Esophagus squamous epithelium (tissue), 5 donors: ENCODE measurements around the gene SLC24A3. TPM values are rescaled to one million over a fixed set of nuclear protein-coding genes. Genes with fewer than 3 reads are reported as not detected.

ENCODE experiments used
- DNase-seq: peaks from one replicate; lab custom pipeline; 2025; lab: John Stamatoyannopoulos, UW
- H3K27ac ChIP-seq, 4 donors: fragments of 200-600 bp; sonication (generic); one replicate each; pipeline ENCODE4 v1.5.1; 2016 to 2019; ENCODE audit warnings: mild to moderate bottlenecking in 1 of 4
- H3K27me3 ChIP-seq, 4 donors: fragments of 200-600 bp; sonication (generic); 1 replicate in 3 of 4; 2 replicates in 1 of 4; pipeline versions ENCODE4 v1.5.1 to v1.6.0; 2017 to 2021; ENCODE audit warnings: antibody characterized with exemption in 1 of 4
- H3K36me3 ChIP-seq, 3 donors: fragments of 200-600 bp; sonication (generic); one replicate each; pipeline ENCODE4 v1.5.1; 2016 to 2019
- H3K4me1 ChIP-seq, 3 donors: fragments of 200-600 bp; sonication (generic); one replicate each; pipeline ENCODE4 v1.5.1; 2017 to 2019
- H3K4me3 ChIP-seq, 4 donors: fragments of 200-600 bp; sonication (generic); 1 replicate in 3 of 4; 2 replicates in 1 of 4; pipeline ENCODE4 v1.5.1; 2016 to 2019; ENCODE audit warnings: mild to moderate bottlenecking in 2 of 4, moderate library complexity in 1 of 4
- H3K9me3 ChIP-seq, 3 donors: fragments of 200-600 bp; sonication (generic); one replicate each; pipeline ENCODE4 v1.5.1; 2016 to 2019
- CTCF ChIP-seq, 6 experiments: fragments of 450-650 bp in 4 of 6; fragments of 200-600 bp in 2 of 6; sonication (generic) in 2 of 6; IDR thresholded peaks; one replicate each; pipeline ENCODE4 v1.5.1; 2016 to 2019; ENCODE audit warnings: antibody characterized with exemption in 6 of 6, mild to moderate bottlenecking in 4 of 6, moderate library complexity in 4 of 6
- POLR2A ChIP-seq, 4 donors: fragments of 450-650 bp; IDR thresholded peaks; one replicate each; pipeline ENCODE4 v1.6.1; 2017; ENCODE audit warnings: antibody characterized with exemption in 4 of 4, mild to moderate bottlenecking in 4 of 4, moderate library complexity in 3 of 4
- WGBS, 2 donors: methylation state at CpG; one replicate each; pipeline ENCODE4 v1.1.5; 2018; 5-methylcytosine and 5-hydroxymethylcytosine counted together
- intact Hi-C: fragments of 100-400 bp; cut with DNase I; formaldehyde crosslinking; loops from one replicate; pipeline ENCODE4 v1.15.0; 2022
- total RNA-seq, 4 donors: library from RNA; depleted of rRNA; stranded (reverse); fragments of >200 nt; gene quantifications; one replicate each; pipeline ENCODE4 v1.1.0, GENCODE V29; 2016
- donor health status: DM: yes; HTN: yes; CAD: no.

The SLC24A3 gene
- total RNA-seq, 4 donors from 2014 or later = 3.0 to 8.2 (median 6.1) TPM

GRCh38 chr20:19416627-19417026, 204.2 kb downstream of the SLC24A3 start:
- no peak overlapping the region for H3K4me3 ChIP-seq
- 87 to 92% methylated on average over 2 of the region's 2 CpGs for WGBS, 2 donors
- no peak for DNase-seq

DNA sequence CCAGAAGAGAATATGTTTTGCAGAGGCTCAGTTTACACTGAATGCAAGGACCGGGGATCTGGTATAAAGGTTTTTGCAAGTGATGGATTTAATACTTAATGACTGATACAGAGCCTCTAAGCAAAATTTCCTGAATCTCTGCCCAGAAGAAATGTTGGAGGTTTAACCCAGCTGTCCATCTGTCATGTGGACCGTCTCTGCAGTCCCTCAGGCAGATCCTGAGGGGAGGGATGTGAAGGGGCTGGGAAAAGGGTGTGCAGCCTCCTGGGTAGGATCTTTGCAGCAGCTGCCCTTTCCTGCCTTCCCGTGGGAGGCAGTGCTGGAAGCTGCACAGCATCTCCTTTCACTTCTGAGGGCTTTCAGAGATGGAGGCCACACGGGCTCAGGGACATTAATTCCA, 207.0 kb downstream of the SLC24A3 start:
- WGBS, 2 donors = 46 to 47% methylated on average over 3 of the region's 4 CpGs
- no peaks in the 10 kb centered on the region for H3K36me3 ChIP-seq
- no peaks in the 10 kb centered on the region for H3K9me3 ChIP-seq
- intact Hi-C loops = no loop called here
- no peak overlapping the region for H3K27ac ChIP-seq
- no peaks in the 10 kb centered on the region for H3K27me3 ChIP-seq
- no peak for DNase-seq
- H3K4me3 ChIP-seq = no peak overlapping the region
- TF ChIP-seq POLR2A (IDR thresholded peaks at IDR 0.05) (no peak), CTCF (IDR thresholded peaks at IDR 0.05) (no peak)
- H3K4me1 ChIP-seq = peaks cover 0 to 4% (median 0%) of the 10 kb centered on the region in 3 donors

More at GRCh38 chr20:19416627-19417026, 204.2 kb downstream of the SLC24A3 start:
- Histone ChIP-seq H3K27me3 (no peaks in the 10 kb centered on the region), H3K9me3 (no peaks in the 10 kb centered on the region), H3K4me1 (no peaks in the 10 kb centered on the region), H3K27ac (no peak overlapping the region), H3K36me3 (no peaks in the 10 kb centered on the region)
- intact Hi-C loops = no loop called here
- TF ChIP-seq CTCF (IDR thresholded peaks at IDR 0.05) (no peak), POLR2A (IDR thresholded peaks at IDR 0.05) (no peak)

DNA sequence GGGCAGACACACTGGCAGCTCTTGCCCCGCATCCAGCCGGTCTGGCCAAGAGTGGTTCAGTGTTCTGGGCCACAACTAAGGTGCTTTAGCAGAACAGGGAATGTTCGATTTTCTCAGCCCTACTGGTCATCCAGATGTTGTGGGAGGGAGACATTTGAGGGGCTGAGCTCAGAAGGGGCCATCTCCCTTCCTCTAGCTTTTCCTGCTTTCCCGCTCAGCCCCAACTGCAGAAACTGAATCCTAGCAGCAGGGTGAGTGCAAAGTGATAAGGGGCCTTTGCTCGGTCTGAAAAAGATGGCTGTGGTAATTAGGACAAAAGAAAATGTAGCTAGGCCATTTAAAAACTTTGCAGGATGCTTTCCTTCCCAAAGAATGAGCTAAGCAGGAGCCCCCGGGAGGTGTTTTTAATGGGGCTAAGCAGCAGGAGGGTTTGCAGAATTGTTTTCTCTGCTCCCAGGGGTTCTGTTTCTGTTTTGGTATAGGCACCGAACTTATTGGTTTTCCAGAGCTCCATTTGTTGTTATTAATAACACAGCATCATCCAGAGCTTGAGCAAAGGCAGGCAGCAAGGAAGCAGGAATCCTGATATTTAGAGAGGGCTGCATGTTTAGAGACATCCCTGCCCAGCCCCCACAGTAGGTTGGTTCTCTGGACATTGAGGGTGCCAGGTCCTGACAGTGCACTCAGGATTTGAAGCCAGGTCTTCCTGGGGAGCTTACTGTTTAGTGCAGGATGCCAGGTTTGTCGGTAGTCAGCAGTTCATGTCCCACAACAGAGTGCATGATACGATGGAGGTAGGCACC, 210.9 kb downstream of the SLC24A3 start:
- 64 to 66% methylated on average over 5 to 6 of the region's 9 CpGs for WGBS, 2 donors
- Histone ChIP-seq H3K9me3 (no peaks in the 10 kb centered on the region), H3K36me3 (no peaks in the 10 kb centered on the region), H3K4me1 (peaks cover 0 to 11% (median 0%) of the 10 kb centered on the region in 3 donors), H3K4me3 (no peak overlapping the region), H3K27me3 (no peaks in the 10 kb centered on the region), H3K27ac (no peak overlapping the region)
- TF ChIP-seq POLR2A (IDR thresholded peaks at IDR 0.05) (no peak), CTCF (IDR thresholded peaks at IDR 0.05) (no peak)
- DNase-seq = no peak
- intact Hi-C loops = no loop called here

DNA sequence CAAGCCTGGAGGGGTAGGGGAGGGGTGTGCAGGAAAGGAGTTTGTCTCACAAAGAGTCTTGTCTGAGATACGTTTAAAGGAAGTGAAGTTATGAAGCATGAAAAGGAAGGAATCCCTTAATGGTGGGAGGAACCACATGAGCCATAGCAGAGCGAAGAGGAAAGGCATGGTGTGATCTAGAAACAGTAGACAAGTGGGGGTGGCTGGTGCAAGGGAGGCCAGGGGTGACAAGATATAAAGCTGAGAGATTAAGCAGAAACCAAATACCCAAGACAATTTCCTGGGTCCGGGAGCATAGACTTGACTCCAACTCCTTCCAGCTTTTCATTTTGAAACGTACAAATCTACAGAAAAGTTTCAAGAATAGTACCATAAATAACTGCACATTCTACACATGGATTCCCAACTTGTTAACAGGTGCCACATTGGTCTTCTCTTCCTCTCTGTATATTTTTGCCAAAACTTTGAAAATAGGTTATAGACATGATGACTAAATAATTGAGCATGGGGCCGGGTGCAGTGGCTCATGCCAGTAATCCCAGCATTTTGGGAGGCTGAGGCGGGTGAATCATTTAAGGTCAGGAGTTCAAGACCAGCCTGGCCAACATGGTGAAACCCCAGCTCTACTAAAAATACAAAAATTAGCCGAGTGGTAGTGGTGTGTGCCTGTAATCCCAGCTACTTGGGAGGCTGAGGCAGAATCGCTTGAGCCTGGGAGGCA, 211.6 kb downstream of the SLC24A3 start:
- H3K4me1 ChIP-seq = peaks cover 0 to 11% (median 0%) of the 10 kb centered on the region in 3 donors
- intact Hi-C loops = no loop called here
- H3K27me3 ChIP-seq = no peaks in the 10 kb centered on the region
- no peak for TF ChIP-seq CTCF (IDR thresholded peaks at IDR 0.05)
- TF ChIP-seq POLR2A (IDR thresholded peaks at IDR 0.05) = no peak
- no peaks in the 10 kb centered on the region for H3K9me3 ChIP-seq
- H3K36me3 ChIP-seq = no peaks in the 10 kb centered on the region
- H3K27ac ChIP-seq = no peak overlapping the region
- WGBS, 2 donors = 60 to 62% methylated on average over 8 of the region's 8 CpGs
- H3K4me3 ChIP-seq = no peak overlapping the region
- DNase-seq = no peak

- no peak for DNase-seq
- Histone ChIP-seq H3K27ac (no peak overlapping the region), H3K4me1 (peaks cover 0 to 11% (median 0%) of the 10 kb centered on the region in 3 donors), H3K36me3 (no peaks in the 10 kb centered on the region), H3K9me3 (no peaks in the 10 kb centered on the region), H3K4me3 (no peak overlapping the region), H3K27me3 (no peaks in the 10 kb centered on the region)
- intact Hi-C loops = no loop called here
- TF ChIP-seq CTCF (IDR thresholded peaks at IDR 0.05) (no peak), POLR2A (IDR thresholded peaks at IDR 0.05) (no peak)
- 69 to 82% methylated on average over 3 of the region's 3 CpGs for WGBS, 2 donors
These were observed 213.9 kb downstream of the SLC24A3 start for GRCh38 chr20:19426356-19426755.
